Nucleus accumbens (tissue), 56 donors: ENCODE results near the gene AOAH.

Experiments used
- DNase-seq, 56 donors: peaks; one replicate each; lab custom pipeline; 2025; lab: John Stamatoyannopoulos, UW

The AOAH gene

GRCh38 chr7:36605261-36606051, 118.8 kb downstream of the AOAH start:
- peak in 17 of 56 donors; percentile 5 to 67 (median 37) for DNase-seq

DNA sequence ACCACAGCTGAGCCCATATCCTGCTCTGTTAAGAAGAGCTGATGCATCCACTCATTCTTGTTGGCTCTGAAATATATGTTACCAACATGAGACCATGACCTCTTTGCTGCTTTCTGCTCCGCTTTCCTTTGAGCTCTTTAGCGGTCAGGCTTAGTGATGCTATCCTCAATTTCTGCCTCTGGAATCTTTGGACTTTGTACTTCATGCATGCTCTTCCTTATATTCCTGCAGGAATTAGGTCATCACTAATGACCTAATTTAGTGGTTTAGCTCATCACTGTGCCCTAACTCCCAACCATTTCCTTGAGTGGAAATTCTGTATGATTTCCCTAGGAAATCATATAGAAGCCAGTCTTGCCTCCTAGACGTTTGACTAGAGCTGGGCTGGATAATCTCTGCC, 119.5 kb downstream of the AOAH start:
- DNase-seq, result no peak

GRCh38 chr7:36602934-36603887, 121.1 kb downstream of the AOAH start:
- no peak for DNase-seq

DNA sequence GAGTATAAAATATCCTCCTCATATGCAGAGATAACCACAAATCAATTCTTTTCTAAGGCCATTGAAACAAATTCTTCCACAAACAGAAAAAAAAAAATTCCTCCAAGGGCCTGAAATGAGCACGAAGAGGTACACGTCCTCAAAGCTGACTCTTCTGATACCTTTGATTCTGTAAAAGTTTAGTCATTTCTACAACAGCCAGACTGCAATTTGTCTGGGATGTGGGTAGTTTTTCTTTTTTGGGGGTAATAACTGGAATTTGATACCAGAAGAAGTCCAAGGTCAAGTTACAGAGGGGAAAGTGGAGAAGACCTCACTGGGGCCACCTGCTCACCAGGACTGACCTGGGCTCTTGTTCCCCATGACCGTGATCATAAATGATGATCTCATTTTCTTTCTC, 121.8 kb downstream of the AOAH start:
- no peak for DNase-seq

DNA sequence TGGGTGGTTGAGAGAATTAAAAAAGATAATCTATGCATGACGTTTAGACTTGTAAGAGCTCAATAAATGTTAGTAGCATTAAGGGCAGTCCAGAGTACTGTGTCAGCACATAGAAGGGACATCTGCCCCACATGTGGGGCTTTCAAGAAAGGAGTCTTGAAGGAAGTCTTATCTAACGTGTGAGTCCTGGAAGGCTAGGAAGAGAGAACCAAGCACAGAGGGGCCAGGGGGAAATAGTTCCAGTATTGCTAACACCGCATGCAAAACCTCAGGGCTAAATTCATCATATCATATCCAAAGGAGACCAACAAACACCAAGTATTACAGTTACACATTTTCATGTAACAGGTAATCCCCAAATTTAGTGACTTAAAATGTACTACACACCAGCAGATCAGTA, 122.7 kb downstream of the AOAH start:
- DNase-seq, result no peak

- peak in 3 of 56 donors; percentile 6 to 38 (median 14) for DNase-seq
Observed at GRCh38 chr7:36600869-36601530, 123.3 kb downstream of the AOAH start.

- DNase-seq, result no peak
Observed at GRCh38 chr7:36600314-36600682, 124.0 kb downstream of the AOAH start.

DNA sequence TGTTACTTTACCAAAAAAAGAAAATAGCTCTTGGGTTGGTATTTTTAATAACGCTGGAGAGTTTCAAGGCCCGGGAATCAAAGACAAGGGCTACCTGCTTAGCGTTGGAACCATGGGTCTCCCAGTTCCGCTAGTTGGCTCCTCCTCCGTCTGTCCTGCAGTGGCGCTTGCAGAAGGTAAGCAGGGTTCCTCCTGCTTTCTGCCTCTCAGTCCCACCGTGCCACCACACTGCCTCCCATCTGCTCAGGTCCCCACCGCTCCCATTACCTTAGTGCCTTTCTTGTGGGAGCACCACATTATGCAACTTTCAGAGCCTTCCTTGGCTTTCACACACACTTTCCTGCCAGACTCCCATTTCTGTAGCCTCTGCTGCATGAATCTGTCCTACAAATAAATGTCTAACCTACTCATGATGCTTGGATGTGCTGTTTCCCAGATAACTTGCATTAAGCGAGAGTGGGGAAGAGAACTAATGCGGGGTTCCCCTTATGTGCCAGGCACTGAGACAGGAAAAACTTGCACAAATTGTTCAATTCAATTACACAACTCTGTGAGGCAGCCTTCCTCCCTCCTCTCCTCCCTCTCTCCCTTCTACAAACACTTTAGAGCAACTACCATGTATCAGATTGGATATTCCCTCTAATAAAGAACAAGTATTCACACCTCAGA, 124.5 kb downstream of the AOAH start:
- no peak for DNase-seq

GRCh38 chr7:36598054-36598674, 126.1 kb downstream of the AOAH start:
- no peak for DNase-seq

DNA sequence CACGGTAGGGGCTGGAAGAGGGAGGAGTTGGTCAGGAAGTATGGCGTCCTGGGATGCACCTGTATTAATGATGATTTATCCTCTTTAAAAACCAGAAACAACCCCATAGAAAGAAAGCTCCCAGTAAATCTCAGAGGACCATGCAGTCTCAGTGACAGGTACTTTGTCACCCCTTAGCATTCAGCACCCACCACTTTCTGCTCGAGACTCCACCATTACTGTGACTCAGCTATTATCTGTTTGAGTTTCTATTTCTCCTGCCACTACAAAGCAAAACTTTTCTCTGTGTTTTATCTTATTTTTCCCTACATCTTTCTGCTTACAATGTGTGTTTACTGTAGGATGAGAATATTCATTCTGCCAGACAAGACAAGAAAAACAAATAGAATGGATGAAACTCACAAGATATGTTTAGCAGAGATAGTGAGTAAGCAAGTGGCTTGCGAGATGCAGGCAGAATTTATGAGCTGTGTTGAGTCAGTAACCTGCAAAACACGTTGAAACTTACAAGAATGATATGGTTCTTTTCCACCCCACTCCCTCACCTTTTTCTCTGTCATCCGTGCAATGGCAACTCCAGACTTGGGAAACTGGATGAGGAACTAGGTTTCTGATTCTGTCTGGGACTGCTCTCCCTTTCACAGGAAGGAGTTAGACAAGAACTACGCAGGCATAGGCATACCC, 127.1 kb downstream of the AOAH start:
- DNase-seq, result no peak

- DNase-seq, result no peak
Observed at GRCh38 chr7:36594445-36594844, 129.8 kb downstream of the AOAH start.

- DNase-seq, result no peak
Observed at GRCh38 chr7:36591636-36592035, 132.7 kb downstream of the AOAH start.

DNA sequence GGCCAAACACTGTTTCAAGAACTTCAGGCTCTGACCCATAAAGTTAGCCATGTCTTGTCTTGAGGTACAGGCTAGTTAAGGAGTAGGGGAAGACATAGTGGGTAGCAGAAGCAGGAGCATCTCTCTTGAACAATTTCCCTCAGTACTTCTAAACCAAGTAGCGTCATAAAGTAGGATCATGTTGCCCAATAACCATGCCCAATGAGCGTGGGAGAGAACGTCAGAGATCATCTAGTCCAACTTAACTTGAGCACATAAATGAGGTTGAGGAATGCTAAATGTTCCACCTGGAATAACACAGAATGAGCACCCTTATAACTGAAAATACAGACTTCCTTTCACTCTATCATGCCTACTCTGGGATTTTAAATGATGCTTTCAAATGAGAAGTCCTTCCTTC, 134.9 kb downstream of the AOAH start:
- DNase-seq, result no peak

DNA sequence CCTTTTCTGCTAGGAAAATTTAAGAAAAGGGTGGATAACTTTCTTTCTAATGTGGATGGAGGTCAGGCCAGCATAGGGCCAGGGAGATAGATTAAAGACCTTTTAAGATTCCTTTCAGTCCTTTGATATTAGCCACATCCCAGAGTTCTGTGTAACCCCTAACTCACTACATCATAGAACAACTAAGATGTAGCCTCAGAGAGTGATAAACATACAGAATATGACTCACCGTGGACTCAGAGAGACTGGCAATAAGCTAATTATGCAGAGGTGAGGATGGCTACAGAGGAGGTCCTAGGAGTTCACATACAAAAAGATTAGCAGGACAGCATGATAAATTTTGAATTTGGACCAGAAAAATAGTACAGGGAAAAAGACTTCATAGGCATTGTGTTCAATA, 141.0 kb downstream of the AOAH start:
- no peak for DNase-seq

DNA sequence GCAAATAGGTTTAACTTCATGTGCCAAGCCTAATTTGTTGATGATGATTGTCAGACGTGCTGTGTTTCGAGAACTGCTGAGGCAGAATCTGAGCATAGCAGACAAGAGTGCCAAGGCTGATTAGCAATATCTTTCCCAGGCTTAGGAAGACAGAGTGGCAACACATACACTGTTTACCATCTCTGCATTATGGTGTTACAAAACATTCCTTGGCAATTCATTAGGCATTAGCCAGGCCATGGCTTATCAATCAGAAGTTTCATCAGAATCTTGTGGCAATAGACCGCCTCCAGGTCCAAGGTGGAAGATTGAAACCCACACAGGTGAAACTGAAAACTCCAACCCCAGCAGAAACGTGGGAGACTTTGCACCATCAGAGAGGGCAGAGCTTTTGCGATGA, 148.5 kb downstream of the AOAH start:
- DNase-seq, result no peak

GRCh38 chr7:36573066-36573465, 151.2 kb downstream of the AOAH start:
- no peak for DNase-seq

- DNase-seq, result no peak
Observed at GRCh38 chr7:36571190-36571560, 153.1 kb downstream of the AOAH start.

GRCh38 chr7:36570528-36571189, 153.6 kb downstream of the AOAH start:
- DNase-seq, result no peak

DNA sequence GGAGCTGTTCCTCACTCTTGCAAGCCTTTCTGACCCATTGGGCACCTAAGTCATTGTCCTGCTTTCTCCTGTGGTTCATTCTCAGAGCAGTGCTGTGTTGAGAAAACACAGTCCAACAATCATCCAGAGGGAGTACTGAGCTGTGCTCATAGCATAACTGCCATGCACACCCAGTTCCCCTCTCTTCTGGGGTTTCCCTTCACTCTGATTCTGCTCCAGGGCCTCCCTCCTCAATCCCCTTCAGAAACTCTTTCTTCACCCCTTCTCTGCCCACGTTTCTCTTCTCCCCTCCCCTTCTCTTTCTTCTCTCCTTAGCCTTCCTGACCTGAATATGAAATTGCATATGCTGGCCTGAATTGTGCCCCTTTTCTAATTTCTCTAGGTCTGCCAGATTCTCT, 155.8 kb downstream of the AOAH start:
- no peak for DNase-seq
